Ishikawa (cell line): ENCODE data around the gene CAMK2D.

Experiments
- FOXM1 ChIP-seq: IDR thresholded peaks from 2 replicates; pipeline ENCODE4 v1.6.1; 2012; ENCODE audit warnings: low read depth, borderline replicate concordance
- TCF12 ChIP-seq: IDR thresholded peaks from 2 replicates; pipeline ENCODE4 v1.6.1; 2012; ENCODE audit warnings: low read depth
- YY1 ChIP-seq: IDR thresholded peaks from 2 replicates; pipeline ENCODE4 v1.6.1; 2012; ENCODE audit warnings: low read depth

DNA sequence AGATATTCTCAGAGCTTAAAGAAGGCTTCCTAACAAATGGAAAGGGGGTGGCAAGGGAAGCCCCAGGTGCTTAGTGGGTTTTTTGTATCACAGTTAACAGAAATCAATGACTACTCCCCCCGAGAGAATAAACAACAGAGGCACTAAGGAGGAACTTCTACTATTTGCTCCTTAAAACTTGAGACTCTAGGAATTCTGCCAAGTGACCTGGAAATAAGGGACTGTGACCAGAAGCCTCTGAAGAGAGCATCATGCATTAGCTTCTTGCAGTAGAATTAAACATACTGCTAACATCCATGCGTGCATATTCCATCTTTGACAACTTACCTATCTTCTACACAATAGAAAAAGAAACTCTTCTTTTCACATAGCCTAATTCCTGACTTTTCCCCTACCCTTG lies 86.8 kb downstream of the CAMK2D start:
- TF ChIP-seq TCF12 (no peak), YY1 (no peak), FOXM1 (no peak)
